Fibroblast of the conjunctiva (primary cell): Measurements from ENCODE around the gene CDKN2A.

ENCODE experiments used
- DNase-seq: peaks from one replicate; pipeline ENCODE4 v3.0.0-alpha.2; 2010; ENCODE audit warnings: low read depth

CDKN2A gene

GRCh38 chr9:22005702-22006606 is 11.8 kb upstream of the CDKN2A start:
- DNase-seq: no peak

DNA sequence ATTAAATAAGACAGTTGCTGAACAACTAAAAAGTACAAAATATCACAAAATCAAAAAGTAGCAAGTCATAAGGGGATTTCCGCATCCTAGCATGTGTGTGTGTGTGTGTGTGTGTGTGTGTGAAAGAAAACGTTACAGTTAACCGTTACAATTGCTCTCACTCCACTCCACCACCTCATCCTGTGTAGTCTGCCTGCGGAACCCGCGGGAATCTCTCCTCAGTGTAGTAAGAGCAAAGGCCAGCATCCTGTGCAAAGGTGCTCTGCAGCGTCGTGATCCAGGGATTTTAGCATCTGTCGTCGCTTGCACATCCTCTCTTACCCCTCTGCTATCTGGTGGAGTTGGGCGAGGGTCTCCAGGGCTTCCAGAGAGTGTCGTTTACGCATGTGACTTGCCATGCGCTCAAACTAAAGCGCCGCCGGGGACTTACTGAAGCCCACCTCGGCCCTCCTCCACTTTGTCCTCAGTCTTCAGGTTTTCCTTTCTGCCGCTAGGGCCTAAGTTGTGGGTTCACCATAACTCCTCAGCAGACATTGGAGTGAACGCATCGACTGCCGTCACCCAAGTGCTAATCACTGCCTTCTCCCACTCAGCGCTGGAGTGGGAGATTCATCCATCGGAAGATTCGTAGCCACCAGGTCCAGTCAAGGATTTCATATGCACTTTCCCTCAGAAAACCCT is 11.0 kb upstream of the CDKN2A start:
- no peak for DNase-seq

DNA sequence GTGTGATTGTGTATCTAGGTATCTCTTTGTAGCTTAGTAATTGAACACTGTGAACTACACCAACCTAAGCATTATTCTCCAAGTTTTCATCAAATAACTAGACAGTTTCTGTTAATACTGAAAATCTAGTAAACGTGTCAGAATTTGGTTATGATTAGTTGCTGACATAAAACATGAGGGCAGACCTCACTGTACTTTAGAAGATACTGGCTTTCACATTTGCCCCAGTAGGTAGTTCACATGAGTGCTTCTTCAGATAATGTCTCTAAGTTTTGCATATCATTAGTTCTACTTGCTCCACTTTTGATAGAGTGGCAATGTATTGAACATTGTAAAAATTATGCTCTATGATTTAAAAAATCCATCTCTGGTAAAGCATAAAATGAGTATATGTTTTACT is 7.8 kb upstream of the CDKN2A start:
- DNase-seq: no peak

DNA sequence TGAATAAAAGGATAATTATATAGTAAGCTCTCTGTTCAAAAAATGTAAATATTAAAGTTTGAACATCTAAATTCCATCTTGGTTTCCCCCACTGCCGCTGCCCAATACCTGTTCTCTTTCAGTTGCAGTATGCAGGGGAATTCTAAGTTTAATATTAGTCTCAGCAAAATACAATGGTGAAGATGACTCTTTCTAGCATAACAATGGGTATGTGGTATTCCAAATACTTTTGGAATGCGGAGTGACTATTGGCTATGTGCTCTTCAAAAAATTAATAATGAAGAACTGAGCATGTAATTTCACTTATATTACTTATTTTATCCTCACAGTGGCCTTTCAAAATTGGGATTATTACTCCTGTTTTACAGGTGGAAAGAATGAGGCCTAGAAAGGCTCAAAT is 3.8 kb upstream of the CDKN2A start:
- DNase-seq: no peak

GRCh38 chr9:21997480-21997879 is 3.3 kb upstream of the CDKN2A start:
- no peak for DNase-seq

DNA sequence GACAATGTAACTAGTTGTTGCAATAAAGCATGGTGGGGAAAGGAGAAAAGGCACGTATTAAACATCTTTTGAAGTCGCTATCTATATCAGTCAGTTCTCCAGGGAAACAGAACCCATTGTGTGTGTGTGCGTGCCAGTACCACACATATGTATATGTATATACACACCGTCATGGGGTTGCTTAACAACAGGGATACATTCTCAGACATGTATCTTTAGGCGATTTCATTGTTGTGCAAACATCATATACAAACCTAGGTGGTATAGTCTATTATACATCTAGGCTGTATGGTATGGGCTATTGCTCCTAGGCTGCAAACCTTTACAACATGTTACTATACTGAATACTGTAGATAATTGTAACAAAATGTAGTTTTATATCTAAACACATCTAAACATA is 2.7 kb upstream of the CDKN2A start:
- no peak for DNase-seq

DNA sequence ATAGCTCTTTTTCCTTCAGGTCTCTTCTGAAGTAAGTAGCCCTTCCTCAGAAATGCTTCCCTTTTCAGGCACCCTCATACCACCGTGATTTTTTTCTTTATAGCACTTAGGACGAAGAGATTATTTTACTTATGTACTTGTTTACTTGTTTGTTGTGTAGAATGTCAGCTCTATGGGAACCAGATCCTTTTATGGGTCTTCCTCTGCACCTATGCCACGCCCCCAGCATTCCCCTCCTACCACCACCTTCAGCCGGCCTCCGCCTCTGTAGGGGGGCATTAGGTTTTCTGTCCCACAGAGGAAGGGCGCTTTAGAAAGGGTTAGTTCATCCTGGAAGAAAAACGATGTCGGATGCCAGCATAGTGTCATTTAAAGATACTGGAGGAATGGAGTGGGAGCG is 2.2 kb upstream of the CDKN2A start:
- no peak for DNase-seq

DNA sequence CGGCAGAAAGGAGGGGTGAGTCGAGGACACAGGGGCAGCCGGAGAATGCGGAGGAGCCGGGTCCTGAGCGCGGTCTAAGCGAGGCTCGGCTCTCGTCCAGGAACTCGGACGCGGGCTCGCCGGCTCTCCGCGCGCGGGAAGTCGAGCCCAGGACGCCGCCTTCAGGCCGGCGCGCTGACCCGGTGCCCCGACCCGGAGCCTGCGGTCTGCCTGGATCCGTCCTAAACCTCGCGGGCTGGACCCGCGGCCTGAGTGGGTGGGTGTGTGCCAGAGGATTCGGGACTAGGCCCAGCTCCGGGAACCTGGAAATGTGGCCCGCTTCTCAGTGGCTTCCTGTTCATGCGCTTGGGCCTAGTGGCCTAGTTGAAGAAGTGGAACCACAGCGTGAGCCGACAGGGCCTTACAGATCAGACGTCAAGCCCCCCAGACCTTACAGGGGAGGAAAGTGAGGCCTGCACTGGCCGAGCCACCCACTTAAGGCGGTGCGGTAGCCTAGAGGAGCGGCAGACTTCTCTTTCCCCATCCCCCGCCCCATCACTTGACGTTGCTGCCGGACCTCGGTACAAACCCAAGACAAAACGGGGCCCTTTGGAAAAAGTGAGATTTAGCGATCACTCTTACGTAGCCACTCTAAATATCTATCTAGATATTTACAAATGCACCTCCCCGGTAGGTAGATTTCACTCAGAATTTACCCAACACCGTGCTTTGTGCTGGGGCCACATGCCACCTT is 1.6 kb upstream of the CDKN2A start:
- DNase-seq: no peak

GRCh38 chr9:21995006-21995665 is 944 bp upstream of the CDKN2A start:
- no peak for DNase-seq

GRCh38 chr9:21994556-21995005 is 389 bp upstream of the CDKN2A start, which contains the start of gene CDKN2B-AS1:
Gene CDKN2B-AS1, plus strand, starts transcription at chr9:21994791.
- no peak for DNase-seq

- DNase-seq: no peak
Observed at GRCh38 chr9:21993007-21993406, 1.2 kb downstream of the CDKN2A start.

DNA sequence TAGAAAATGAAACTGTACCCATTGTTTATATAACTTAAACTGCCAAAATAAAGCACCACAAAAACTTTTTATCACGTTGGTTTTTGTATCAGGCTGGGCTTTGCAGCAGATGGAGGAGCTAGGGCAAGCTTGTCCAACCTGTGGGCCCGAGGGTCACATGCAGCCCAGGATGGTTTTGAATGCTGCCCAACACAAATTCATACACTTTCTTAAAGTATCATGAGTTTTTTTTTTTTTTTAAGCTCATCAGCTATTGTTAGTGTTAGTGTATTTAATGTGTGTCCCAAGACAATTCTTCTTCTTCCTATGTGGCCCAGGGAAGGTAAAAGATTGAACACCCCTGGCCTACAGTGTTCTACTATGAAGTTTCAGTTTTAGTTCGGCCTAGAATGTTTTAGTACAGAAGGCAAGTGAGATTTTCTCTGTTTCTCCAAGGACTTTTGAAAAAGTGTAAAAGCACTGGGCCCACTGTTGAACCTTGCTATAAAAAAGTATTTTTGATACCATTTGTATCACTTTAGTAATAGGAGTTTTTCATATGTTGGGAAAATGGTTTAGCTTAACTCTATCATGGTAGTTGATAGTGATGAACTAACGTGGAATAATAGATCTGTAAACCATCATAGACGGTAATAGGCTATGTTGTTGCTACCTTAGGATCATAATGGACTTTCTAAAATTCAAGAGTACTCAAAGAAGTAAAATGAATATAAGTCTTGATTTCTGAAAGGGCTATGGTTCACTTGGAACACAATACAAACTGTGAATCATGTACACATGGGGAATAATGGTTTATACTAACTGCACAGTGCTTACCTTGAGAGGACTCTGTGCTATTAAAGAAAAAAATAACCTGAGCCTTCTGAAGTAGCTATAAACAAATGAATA is 2.9 kb downstream of the CDKN2A start:
- DNase-seq: no peak

GRCh38 chr9:21989440-21990189 is 4.6 kb downstream of the CDKN2A start:
- DNase-seq: no peak

DNA sequence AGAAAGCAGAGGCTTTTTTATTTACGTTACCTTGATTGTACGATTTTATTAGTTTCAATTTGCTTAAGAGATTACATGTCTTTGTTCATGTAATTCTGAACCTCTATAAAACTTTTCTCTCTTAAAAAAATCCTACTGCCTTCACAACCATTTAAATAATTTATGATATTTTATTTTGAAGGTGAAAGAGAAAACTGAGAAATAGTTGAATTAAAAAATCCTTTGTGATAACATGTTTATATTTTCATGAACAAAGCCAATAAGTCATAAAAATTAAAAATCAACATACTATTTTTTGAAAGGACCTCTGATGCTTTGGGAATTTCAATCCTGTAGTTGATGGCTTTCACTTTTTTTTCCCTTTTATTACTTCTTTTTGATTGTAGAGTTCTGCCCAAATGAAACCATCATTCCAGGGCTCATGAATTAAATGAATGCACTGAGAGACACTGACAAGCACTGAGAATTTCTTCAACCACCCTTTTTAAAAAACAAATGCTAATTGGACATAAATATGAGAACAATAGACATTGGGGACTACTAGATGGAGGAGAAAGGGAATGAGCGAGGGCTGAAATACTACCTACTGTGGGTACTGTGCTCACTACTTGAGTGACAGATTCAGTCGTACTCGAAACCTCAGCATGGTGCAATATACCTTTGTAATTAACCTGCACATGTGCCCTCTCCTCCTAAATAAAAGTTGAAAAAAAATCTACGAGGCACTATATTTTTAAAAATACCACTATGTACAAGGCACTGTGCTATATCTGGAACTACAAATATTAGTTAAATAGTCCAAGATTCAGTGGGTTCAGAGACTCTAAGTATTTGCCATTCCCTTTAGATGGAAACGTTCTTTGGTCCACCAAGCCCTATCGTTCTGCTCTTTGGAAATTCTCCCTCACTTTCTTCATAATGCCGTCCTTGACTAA is 5.9 kb downstream of the CDKN2A start:
- no peak for DNase-seq

DNA sequence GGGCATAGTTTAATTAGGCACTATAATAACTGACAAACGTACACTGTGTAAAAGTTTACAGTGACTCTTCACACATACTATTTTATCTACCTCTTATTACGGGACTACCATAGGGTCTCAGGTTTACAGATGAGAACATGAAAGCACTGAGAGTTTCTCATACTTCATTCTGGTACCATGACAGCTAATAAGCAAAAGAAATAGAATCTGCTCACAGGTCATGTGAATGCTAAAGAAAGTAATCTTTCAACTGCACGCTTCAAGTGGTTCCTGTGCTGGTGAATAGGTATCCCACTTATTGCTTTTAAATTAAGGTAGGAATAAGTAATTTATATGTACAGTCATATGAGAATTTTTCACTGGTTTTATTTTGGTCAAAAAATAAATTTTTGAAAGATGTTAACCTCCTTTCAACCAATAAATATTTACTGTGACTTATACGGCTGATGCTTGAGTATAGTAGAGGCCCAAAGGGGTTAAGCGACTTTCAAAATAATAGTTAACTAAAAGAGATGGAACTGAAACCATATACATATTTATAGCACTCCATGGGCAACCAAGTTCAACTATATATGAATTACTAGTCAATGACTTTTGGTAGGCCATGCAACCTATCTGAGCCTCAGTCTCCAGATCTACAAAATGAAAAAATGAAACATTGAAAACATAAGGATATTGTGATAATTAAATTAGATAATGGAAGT is 8.1 kb downstream of the CDKN2A start:
- no peak for DNase-seq

GRCh38 chr9:21984101-21984500 is 10.1 kb downstream of the CDKN2A start:
- no peak for DNase-seq

DNA sequence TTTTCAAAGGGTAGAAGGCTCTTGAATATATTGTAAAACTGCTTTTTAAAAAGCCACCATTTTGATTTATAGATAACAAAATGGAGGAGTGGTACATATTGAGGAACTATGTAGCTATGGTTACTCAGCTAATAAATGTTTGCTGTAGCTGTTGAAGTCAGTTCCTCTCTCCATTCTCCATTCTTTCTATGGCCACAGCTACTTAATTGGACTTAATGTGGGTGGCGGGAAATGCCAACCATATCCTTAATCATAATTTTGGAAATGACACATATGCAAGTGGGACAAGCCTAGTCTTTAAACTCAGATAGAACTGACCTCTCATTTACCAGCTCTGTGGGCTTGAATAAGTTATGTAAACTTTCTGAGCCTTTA is 10.6 kb downstream of the CDKN2A start:
- no peak for DNase-seq

DNA sequence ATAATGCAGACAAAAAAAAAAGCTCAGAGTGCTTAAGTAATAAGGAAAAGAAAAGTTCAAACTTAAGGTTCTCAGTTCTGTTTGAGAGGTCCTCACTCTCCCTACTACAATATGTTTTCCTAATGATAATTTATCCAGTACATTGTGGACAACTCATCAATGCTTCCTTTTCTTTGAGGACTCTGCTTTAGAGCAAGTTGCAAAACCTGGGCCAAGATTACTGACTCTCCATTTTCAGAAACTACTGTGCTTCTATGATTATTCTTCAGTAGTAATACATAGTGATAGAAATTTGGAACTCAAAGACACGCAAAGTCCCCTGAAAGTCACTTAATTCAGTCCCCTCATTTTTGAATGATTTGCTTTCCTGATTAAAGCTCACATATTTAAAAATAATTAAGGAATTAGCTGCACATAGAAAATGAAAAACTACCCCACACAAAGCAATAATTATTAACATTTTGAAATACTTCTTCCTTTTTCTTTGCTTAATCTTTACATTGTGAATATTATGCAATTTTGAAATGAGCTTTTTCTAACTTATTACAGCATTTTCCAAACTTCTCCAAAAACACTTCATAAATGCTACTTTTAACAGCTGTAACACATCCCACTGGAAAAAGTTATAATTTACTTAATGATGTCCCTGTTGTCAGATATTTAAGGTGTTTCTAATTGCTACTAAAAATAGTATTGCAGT is 11.2 kb downstream of the CDKN2A start:
- DNase-seq: no peak
